HG02759 (cell line): ENCODE measurements around the gene TMEM14A.

ENCODE experiments used
- ATAC-seq: cut with Tn5 transposase; IDR thresholded peaks from one replicate; pipeline ENCODE4 v1.9.1; 2021; ENCODE audit warnings: mild to moderate bottlenecking, moderate library complexity; ENCODE audit not compliant: unreplicated experiment

TMEM14A gene, protein sequence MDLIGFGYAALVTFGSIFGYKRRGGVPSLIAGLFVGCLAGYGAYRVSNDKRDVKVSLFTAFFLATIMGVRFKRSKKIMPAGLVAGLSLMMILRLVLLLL

DNA sequence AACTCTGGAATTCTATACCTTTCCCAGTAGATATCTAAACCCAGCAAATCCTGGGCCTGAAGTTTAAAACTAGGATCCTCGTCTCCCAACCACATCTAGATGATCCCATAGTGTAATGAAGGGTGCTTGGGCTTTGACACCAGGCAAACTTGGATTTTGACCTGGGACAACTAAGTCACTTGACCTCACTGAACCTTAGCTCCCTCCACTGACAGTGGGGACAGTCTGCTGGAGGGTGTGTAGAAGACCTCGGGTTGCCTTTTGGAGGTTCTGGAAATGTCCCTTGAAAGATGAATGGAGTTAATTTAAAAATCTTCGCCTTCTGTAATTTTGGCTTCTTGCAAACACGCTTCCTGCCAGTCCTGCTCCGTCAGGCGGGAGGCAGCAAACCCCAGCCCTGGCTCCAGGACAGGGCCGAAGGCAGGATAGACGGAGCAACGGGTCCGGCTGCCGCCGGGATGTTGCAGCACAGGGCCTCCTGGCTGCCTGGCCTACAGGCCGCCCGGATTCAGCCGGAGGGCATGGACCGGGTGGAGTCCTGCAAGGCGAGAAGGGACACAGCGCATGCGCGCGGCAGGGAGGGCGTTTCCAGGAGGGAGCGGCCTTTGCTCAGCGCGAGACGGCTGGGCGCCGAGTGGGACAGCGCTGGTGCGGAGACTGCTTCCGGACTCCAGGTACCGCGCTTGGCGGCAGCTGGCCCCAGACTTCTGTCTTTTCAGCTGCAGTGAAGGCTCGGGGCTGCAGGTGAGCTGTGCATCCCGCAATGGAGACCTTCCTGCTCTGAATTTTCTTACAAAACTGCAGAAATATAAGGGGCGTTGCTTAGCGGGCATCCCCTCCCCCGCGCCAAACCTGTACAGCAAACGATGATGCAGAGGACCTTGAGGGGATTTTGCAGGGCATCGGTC lies at the start of gene TMEM14A:
Gene TMEM14A (plus strand): TSS at position 612 of the 908 bp plus-strand sequence. CDS start 5,990 bp downstream, outside the sequence.
- ATAC-seq = peak; percentile 97

DNA sequence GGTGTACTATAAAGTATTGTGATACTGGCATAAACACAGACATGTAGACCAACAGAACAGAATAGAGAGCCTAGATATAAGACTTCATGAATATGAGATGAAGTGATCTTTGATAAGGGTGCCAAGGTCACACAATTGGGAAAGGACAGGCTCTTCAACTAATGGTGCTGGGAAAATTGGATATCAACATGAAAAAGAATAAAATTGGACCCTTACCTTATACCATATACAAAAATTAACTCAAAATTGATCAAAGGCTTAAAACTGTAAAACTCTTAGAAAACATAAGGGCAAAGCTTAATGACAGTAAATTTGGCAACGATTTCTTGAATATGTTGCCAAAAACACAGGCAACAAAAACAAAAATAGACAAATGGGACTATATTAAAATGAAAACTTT lies 49.3 kb upstream of the TMEM14A start:
- ATAC-seq = no peak

DNA sequence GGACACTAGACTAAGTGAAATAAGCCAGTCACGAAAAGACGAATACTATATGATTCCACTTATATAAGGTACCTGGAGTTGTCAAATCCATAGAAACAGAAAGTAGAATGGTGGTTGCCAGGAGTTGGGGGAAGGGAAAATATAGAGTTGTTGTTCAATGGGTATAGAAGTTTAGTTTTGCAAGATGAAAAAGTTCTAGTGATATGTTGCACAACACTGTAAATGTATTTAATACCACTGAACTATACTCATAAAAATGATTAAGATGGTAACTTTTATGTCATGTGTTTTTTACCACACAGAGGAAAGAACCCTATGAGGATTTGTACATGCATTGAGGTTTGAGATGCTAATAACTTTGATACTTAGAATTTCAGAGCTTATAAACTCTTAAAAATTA lies 48.1 kb upstream of the TMEM14A start:
- ATAC-seq = no peak

DNA sequence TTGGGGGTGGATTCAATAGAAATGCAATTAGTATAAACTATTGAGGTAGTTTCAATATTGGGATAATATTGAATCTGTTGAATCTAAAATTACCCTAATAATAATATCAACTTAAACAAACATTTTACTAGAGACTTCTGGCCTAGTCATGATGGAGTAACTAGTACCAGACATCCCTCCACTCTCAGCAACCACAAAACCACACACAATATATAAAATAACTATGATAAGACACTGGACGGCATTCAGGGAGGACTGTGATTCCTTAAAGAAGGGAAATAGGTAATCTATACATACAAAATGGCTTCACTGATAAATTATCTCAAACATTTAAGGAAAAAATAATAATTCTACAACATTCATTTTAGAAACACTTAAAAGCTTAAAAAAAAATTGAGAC lies 38.9 kb upstream of the TMEM14A start:
- no peak for ATAC-seq

DNA sequence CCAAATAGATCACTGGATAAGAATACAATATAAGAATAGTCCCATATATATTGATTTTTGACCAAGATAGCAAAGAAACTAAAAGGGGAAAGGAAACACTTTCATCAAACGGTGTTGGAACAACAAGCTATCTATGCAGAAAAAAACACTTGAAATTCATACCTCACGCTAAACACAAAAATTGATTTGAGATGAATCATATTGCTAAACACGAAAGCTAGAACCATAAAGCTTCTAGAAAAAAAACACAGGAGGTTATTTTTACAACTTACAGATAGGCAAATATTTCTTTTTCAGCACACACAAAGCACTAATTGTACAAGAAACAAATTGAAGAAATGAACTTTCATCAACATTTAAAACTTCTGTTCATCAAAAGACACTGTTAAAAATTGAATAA lies 36.7 kb upstream of the TMEM14A start:
- no peak for ATAC-seq

DNA sequence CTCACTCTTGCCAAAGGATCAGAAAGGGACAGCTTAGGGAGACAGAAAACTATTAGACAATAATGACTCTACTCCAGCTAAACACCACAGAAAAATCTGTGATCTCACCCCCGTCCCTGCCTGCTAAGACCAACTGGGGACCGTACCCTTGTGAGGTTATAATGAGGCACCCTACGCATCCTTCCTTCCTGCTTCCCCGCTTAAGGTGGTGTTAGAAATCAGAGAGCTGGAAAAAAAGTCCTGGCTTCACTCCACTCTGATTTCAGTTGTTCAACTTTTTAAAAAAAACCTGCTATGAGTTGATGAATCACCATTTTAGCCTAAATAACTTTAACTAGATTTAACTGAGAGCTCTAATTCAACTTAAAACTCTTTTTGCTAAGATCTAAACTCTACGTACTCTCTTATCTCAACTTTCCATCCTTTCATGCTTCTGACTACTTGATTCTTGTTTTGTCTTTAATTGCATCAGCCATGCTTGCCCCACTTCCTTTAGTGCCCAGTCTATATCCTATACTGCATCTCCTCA lies 35.8 kb upstream of the TMEM14A start:
- no peak for ATAC-seq

DNA sequence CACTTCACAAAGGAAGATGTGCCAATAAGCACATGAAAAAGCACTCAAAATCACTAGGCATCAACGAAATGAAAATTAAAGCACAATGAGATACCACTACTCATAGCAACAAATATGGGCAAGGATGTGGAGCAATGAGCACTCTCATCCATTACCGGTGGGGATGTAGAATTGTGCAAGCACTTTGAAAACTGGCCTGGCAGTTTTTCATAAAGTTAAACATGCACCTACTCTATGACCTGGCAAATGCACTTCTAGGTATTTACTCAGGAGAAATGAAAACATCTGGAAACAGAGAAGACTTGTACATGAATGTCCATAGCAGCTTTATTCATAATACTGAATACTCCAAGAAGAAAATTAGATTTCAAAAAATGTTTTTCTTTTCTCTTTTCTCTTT lies 34.1 kb upstream of the TMEM14A start:
- ATAC-seq = no peak

DNA sequence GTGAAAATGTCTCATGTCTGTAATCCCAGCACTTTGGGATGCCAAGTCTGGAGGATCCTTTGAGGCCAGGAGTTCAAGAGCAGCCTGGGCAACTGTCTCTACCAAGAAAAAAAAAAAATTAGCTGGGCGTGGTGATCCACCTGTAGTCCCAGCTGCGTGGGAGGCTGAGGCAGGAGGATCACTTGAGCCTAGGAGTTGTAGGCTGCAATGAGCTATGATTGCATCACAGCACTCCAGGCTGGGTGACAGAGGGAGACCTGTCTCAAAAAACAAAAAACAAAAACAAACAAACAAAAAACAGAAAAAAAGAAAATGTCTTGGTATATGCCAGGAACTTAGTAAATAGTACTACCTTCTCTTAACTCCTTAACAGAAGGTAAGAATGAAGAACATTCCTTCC lies 31.4 kb upstream of the TMEM14A start:
- ATAC-seq = no peak

DNA sequence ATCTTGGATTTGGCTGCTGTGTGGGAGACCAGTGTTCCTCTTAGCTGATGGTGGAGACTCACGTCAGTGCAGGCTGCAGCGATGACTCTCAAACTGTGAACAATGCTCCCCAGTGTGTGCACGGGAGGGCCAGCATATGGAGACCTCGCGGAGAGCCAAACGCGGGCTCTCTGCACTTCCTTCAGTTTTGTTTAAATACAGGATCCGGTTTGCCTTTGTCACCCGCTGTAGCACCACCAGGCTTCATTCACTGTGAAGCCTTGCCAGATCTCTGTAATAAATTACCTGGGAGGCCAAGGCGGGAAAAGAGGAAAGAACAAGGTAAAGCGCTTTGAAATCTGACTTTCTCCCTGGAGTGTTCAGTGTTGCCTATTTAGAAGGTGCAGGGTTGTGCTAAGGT lies 30.7 kb upstream of the TMEM14A start:
- ATAC-seq = no peak

DNA sequence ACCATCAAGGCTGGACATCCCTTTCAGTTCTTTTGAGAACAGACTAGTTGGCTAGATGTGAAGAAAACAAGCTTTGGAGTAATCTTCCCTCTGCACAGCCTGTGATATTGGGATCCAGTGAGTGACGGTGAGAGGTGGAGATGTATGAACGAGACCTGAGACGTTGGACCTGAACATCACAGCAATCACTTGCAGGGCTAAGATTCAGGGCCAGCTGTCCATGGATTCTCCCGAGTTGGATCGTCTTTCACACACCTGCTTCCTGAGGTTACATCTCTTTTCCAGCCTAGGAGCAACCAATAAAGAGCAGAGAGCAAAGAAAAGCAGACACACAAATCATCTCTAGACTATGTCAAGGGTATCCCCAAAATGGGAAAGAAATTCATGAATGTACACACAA lies 30.0 kb upstream of the TMEM14A start:
- ATAC-seq = no peak

DNA sequence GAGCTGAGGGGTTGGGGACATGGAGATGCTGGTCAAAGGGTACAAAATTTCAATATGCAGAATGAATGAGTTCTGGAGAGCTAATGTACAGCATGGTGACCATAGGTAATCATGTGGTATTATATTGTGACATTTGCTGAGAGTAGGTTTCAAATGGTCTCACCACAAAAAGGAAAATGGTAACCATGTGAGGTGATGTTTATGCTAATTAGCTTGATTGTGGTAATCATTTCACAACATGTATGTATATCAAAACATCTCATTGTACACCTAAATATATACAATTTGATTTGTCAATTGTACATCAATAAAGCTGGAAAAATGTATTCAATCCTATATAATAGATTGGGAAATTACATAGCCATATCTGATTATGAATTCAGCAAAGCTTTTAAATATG lies 29.5 kb upstream of the TMEM14A start:
- ATAC-seq = no peak

DNA sequence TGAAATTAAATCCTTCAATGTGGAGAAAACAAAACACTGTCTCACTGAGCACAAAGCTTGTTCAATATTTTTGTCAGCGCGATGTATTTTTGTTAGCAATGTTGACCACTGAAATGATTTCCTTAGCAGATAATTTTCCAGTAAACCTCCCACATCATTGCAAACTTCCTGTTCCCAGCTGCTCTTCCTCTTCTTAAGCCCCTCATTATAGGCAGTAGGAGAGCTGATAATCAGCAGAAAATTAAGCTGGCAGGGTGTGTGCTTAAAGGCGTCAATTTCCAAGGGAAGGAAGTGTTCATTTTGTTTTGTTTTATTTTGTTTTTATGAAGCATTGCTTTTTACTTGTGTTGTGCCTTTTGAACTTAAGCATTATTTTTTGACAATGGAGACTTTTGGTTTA lies 29.1 kb upstream of the TMEM14A start:
- no peak for ATAC-seq

DNA sequence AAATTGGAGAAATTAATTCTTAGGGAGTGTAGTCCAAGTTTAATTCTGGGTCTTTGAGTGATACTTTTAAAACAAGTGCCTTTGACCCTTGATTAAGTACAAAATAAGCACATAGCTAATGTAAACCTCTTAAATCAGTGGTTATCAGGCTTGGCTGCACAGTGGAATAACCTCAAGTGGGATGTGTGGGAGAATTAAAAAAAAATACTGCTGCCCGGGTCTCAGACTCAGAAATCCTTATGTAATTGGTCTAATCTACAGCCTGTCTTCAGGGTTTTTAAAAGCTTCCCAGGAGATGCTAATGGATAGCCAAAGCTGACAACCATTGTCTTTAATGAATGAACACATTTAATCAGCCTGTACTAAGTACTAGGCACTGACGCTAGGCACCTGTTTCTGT lies 28.5 kb upstream of the TMEM14A start:
- no peak for ATAC-seq

DNA sequence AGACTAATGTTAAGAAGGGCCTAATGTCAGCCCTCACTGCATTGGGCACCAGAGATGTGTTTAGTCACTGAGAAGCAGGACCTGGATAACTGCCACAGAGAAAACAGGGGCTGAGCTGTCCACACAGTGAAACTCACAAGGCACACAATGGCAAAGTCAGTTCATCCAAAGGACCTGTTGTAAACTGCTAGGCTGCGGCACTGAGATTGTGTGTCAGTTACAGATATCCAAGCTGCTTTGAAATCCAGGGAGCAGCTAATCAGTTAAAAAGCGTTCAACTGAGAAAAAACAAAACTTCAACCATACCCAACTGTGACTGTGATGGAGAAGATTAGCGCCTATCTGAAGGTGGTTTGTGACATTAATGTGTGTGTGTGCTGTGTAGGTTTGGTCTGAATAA lies 27.8 kb upstream of the TMEM14A start:
- ATAC-seq = no peak

DNA sequence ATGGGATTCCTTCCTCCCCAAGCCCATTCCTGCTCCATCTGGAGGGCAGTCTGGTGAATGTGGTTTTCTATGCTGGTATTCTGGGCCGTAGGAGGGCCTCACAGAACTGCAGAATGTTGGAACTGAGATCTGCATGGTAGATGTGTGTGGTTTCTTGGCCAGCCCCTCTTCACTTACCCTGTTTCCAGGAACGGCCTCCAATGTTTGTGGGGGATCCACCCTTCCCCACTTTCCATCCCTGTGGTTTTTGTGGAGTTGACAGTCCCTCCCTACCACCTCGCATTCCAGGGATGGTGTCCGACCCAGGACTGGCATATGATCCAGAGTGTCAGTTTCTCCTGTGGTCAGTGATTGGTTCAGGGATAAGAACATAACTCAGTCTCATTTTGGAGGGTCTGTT lies 26.7 kb upstream of the TMEM14A start:
- no peak for ATAC-seq

DNA sequence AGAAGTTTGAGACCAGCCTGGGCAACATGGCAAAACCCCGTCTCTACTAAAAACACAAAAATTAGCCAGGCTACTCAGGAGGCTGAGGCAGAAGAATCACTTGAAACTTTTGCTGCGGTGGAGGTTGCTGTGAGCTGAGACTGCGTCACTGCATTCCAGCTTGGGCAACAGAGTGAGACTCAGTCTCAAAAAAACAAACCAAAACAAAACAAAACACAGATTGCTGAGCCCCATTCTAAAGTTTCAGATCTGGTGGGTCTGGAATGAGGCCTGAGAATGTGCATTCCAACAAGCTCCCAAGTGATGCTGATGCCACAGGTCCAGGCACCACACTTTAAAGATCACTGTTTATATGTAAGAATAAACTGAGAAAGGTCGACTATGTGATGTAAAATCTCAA lies 24.9 kb upstream of the TMEM14A start:
- ATAC-seq = no peak

DNA sequence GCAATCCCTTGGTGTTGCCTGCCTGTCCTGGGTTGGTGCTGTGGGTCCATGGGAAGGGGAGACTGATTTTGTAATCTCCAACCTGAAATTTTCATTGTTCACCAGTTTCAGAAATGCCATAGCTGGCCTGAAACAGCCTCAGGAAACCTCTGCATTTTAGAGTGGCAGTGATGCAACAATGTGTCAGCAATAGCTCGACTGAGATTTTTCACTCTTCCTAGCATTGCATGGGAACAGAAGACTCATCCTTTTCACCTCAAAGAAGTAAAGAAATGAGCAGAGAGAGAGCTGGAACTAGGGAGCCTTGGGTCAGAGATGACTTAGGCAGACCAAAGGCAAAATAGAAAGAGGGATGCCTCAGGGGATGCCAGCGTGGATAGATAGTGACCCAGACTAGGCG lies 23.7 kb upstream of the TMEM14A start:
- ATAC-seq = no peak

DNA sequence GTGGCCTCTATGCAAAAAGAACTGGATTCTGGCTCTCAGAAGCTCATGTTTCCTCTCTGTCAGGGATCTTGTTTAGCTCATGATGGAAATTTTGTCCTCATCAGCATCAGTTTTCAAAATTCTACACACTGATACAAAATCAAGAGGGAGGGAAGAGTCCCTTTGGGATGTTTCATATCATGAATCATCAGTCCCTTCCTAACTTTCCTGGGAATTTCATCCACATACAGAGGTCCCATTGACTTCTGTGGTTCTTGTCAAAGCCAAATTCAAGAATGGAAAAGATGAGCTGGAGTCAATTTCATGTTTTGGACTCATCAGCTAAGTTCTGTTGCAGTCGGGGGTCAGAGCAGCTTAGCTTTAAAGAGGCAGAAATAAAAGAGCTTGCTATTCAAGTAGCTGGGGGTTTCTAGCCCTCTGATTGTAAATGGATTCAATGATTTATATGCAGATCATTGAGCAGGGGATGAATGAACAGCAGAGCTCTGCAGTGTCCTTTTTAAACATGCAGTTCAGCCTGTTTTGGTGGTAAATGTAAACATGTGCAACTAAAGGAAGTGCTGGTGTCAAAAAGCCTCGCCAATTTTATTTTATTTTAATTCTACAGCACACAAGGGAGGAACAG lies 21.3 kb upstream of the TMEM14A start:
- ATAC-seq = no peak

DNA sequence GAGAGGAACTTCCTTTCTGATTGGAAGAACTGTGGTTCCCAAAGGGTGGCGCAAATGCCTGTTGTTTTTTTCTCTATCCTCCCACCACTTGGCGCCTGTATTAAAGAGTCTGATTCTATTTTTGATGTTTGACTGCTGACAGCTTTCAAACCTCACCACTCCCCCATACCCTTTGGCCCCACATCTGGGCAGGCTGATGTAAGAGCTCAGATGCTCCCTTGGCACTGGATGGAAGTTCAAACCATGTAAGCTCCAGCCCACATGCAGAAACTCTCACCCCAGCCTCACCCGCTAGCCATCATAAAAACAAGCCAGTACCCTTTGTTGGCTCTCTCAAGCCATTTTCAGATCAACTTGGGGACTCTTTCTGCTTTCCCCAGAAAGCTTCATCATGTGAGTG lies 20.0 kb upstream of the TMEM14A start:
- ATAC-seq = no peak

DNA sequence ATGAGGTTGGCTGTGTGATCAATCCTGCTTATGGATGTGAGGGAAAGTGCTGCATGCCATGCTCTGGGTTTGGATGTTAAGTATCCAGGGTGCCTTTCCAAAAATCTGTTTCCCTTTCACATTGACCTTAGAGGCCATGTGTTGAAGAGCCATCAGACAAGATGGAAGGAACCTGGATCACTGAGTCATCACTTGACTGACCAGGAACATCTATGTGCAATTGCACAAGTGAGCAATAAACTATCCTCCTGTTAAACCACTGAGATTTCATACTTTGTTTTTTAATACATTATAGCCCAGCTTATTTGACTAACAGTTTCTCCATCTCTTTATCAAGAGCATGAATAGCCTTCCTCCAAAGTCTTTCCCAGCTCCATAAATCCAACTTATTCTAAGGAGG lies 17.8 kb upstream of the TMEM14A start:
- ATAC-seq = no peak

DNA sequence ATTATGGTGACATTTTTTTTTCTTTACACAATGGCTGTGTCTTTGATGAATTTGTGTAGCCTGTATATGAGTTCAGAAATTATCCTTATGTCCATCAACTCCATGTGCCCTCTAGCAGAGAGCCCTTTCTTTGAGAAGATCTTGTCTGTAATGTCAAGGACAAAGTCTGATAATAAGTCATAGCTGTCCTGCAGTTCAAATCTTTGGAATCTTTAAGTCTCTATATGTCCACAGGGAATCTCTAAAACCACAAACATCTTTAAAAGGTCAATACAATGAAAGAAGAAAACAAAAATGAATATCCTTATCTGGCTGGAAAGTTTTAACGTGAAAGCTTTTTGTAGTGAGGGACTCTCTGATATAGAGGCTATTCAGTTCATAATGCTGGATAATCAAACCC lies 16.9 kb upstream of the TMEM14A start:
- ATAC-seq = no peak

DNA sequence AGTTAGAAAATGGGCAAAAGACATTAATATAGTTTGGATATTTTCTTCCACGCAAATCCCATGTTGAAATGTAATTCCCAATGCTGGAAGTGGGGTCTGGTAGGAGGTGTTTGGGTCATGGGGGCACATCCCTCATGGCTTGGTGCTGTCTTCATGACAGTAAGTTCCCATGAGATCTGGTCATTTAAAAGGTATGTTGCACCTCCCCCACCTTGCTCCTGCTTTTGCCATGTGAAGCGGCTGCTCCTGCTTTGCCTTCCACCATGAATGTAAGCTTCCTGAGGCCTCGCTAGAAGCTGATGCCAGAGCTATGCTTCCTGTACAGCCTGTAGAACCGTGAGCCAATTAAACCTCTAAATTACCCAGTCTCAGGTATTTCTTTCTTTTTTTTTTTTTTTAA lies 16.3 kb upstream of the TMEM14A start:
- ATAC-seq = no peak
